ENCODE measurements around the gene TBC1D22A. TPM values are rescaled to one million over a fixed set of nuclear protein-coding genes. Genes with fewer than 3 reads are reported as not detected.

Gene TBC1D22A
- polyA plus RNA-seq, 1 of the 3 experiments (the other 2 are of a cell fraction) = 16.5 TPM

DNA sequence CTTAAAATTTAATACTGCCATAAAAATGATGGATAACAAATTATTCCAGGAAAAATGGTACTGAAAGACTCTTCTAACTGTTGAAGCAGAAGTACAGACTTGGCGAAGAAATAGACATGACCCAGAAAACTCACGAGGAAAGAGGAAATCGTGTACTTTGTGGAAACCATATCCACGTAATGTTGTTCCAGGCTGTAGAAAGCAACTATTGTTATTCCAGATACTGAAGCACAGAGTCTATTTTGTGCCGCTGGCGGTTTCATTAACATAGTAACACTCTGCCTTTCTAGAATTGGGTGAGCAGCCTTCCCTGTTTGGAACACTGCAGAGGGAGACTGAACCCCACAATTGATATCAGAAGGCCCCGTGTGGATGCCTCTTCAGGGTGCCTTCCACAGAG is 310.6 kb downstream of the TBC1D22A start (continued):
- TF ChIP-seq, protein P1, sequence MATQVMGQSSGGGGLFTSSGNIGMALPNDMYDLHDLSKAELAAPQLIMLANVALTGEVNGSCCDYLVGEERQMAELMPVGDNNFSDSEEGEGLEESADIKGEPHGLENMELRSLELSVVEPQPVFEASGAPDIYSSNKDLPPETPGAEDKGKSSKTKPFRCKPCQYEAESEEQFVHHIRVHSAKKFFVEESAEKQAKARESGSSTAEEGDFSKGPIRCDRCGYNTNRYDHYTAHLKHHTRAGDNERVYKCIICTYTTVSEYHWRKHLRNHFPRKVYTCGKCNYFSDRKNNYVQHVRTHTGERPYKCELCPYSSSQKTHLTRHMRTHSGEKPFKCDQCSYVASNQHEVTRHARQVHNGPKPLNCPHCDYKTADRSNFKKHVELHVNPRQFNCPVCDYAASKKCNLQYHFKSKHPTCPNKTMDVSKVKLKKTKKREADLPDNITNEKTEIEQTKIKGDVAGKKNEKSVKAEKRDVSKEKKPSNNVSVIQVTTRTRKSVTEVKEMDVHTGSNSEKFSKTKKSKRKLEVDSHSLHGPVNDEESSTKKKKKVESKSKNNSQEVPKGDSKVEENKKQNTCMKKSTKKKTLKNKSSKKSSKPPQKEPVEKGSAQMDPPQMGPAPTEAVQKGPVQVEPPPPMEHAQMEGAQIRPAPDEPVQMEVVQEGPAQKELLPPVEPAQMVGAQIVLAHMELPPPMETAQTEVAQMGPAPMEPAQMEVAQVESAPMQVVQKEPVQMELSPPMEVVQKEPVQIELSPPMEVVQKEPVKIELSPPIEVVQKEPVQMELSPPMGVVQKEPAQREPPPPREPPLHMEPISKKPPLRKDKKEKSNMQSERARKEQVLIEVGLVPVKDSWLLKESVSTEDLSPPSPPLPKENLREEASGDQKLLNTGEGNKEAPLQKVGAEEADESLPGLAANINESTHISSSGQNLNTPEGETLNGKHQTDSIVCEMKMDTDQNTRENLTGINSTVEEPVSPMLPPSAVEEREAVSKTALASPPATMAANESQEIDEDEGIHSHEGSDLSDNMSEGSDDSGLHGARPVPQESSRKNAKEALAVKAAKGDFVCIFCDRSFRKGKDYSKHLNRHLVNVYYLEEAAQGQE (IDR thresholded peaks at IDR 0.05; ENCODE audit: low read depth, low read length) = no peak
- no peak for TF ChIP-seq EP300 (IDR thresholded peaks at IDR 0.05; ENCODE audit: borderline replicate concordance in 1 of 2, low read depth in 1 of 2, low read length in 1 of 2)

DNA sequence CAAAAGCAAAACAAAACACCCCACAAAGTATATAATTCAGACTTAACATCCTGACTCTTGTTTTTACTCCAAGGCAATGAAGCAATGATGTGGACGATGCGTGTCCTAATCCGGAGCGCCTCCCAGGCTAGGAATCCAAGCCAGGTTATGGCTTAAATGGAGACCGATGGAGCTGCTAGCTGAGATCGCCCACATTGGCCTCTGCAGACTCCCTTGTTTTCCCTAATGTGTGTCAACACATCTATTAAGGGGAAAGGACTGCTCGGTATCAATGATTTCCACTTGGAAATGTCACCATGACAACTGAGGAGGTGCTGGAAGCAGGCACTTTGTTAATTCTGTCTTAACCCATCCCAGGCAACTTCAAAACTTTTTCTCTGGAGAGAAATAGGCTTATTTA is 311.7 kb downstream of the TBC1D22A start:
- Histone ChIP-seq H3K79me2 (ENCODE audit: insufficient read depth) (no peaks in the 10 kb centered on the region), H3K27me3 (ENCODE audit: insufficient read depth) (no peaks in the 10 kb centered on the region), H4K20me1 (ENCODE audit: insufficient read depth) (no peaks in the 10 kb centered on the region), H3K9me3 (0 out of 2 replicates have a peak, but pooled peaks cover 3% of the 10 kb centered on the region), H3K9ac (no peak overlapping the region), H3F3A (replicated peaks; ENCODE audit: insufficient read depth) (no peaks in the 10 kb centered on the region), H3K36me3 (replicated peaks in 1 of 2; ENCODE audit: control insufficient read depth in 1 of 2, insufficient read depth in 2 of 2, low read length in 1 of 2) (peaks cover 0 to under 1% of the 10 kb centered on the region in 2 experiments), H3K27ac (ENCODE audit: low read depth in 2 of 2, low read length in 1 of 2) (no peak overlapping the region), H2AFZ (ENCODE audit: low read depth) (no peak overlapping the region), H3K9me2 (no peaks in the 10 kb centered on the region), H3K4me1 (ENCODE audit: control insufficient read depth in 1 of 2, insufficient read depth in 2 of 2, low read depth in 1 of 2, low read length in 1 of 2) (no peaks in the 10 kb centered on the region), H3K4me3 (ENCODE audit: low read depth in 2 of 2, low read length in 1 of 2) (no peak overlapping the region), H3K4me2 (no peak overlapping the region)
- DNase-seq = no peak
- POLR2A ChIA-PET = no interaction called here
- CTCF ChIA-PET = no interaction called here
- TF ChIP-seq JUND (IDR thresholded peaks at IDR 0.05) (no peak), SIN3A (IDR thresholded peaks at IDR 0.05; ENCODE audit: borderline replicate concordance, low read depth, low read length) (no peak), YY1 (IDR thresholded peaks at IDR 0.05; ENCODE audit: low read depth) (no peak), EP300 (IDR thresholded peaks at IDR 0.05; ENCODE audit: borderline replicate concordance in 1 of 2, low read depth in 1 of 2, low read length in 1 of 2) (no peak)
- TF ChIP-seq, protein P2, sequence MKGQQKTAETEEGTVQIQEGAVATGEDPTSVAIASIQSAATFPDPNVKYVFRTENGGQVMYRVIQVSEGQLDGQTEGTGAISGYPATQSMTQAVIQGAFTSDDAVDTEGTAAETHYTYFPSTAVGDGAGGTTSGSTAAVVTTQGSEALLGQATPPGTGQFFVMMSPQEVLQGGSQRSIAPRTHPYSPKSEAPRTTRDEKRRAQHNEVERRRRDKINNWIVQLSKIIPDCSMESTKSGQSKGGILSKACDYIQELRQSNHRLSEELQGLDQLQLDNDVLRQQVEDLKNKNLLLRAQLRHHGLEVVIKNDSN (IDR thresholded peaks at IDR 0.05; ENCODE audit: borderline replicate concordance, low read depth) = no peak
- TF ChIP-seq, protein P1 (IDR thresholded peaks at IDR 0.05; ENCODE audit: low read depth, low read length) = no peak
- TF ChIP-seq, protein P3, sequence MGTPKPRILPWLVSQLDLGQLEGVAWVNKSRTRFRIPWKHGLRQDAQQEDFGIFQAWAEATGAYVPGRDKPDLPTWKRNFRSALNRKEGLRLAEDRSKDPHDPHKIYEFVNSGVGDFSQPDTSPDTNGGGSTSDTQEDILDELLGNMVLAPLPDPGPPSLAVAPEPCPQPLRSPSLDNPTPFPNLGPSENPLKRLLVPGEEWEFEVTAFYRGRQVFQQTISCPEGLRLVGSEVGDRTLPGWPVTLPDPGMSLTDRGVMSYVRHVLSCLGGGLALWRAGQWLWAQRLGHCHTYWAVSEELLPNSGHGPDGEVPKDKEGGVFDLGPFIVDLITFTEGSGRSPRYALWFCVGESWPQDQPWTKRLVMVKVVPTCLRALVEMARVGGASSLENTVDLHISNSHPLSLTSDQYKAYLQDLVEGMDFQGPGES (IDR thresholded peaks at IDR 0.05; ENCODE audit: low read depth, low read length) = no peak
- 96% methylated on average over 7 of the region's 7 CpGs for WGBS (ENCODE audit: low lambda C conversion rate)
